Ishikawa (cell line): ENCODE data around the gene SCN8A.

Experiments
- CEBPB ChIP-seq: IDR thresholded peaks from 2 replicates; pipeline ENCODE4 v1.6.1; 2012
- CREB1 ChIP-seq: IDR thresholded peaks from 2 replicates; pipeline ENCODE4 v1.6.1; 2012; ENCODE audit warnings: low read depth
- EGR1 ChIP-seq: IDR thresholded peaks from 2 replicates; pipeline ENCODE4 v1.6.1; 2012
- EP300 ChIP-seq: IDR thresholded peaks from 2 replicates; pipeline ENCODE4 v1.6.1; 2012; ENCODE audit warnings: borderline replicate concordance
- FOXM1 ChIP-seq: IDR thresholded peaks from 2 replicates; pipeline ENCODE4 v1.6.1; 2012; ENCODE audit warnings: low read depth, borderline replicate concordance
- RAD21 ChIP-seq: IDR thresholded peaks from 2 replicates; pipeline ENCODE4 v1.6.1; 2012; ENCODE audit warnings: low read depth
- TAF1 ChIP-seq: IDR thresholded peaks from 2 replicates; pipeline ENCODE4 v1.6.1; 2012; ENCODE audit warnings: low read depth, mild to moderate bottlenecking
- TCF12 ChIP-seq: IDR thresholded peaks from 2 replicates; pipeline ENCODE4 v1.6.1; 2012; ENCODE audit warnings: low read depth
- TEAD4 ChIP-seq: IDR thresholded peaks from 2 replicates; pipeline ENCODE4 v1.6.1; 2012
- USF1 ChIP-seq: IDR thresholded peaks from 2 replicates; pipeline ENCODE4 v1.6.1; 2012
- YY1 ChIP-seq: IDR thresholded peaks from 2 replicates; pipeline ENCODE4 v1.6.1; 2012; ENCODE audit warnings: low read depth
- ZBTB7A ChIP-seq: IDR thresholded peaks from 2 replicates; pipeline ENCODE4 v1.6.1; 2012; ENCODE audit warnings: low read depth
- TF ChIP-seq, protein P1 (sequence below): IDR thresholded peaks from 2 replicates; pipeline ENCODE4 v1.6.1; 2012; ENCODE audit warnings: low read depth, mild to moderate bottlenecking
- TF ChIP-seq, protein P2 (sequence below): IDR thresholded peaks from 2 replicates; pipeline ENCODE4 v1.6.1; 2012

The SCN8A gene

DNA sequence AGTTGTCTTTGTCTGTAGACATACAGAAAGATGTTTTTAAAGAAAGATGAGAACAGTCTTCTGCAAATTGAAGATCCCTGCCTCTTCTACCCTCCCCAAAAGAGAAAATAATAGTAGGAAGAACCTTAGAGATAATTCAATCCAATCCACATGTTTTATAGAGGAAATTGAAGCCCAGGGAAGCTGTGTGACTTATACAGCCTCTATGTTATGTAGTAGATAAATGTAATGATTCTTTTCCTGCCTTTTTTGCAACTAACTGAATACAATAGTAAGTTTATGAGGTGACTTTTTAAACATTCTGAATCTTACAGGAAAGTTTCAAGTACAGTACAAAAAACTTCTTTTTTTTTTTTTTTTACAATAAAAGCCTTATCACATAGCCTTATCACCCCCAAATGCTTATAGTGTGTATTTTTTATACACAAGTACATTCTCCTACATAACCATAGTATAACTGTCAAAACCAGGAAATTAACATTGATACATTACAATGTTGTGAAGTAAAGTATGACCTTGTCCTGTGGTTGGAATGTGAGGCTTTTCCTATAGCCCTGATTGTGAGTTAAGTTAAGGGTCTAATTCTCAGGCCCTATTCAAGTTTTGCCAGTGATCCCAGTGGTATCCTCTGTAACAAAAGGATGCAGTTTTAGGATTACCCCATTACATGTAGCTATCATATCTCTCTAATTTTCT is 163.1 kb downstream of the SCN8A start:
- TF ChIP-seq EGR1 (no peak), TAF1 (no peak), CEBPB (no peak), TEAD4 (no peak), RAD21 (no peak)
- TF ChIP-seq, protein P1, sequence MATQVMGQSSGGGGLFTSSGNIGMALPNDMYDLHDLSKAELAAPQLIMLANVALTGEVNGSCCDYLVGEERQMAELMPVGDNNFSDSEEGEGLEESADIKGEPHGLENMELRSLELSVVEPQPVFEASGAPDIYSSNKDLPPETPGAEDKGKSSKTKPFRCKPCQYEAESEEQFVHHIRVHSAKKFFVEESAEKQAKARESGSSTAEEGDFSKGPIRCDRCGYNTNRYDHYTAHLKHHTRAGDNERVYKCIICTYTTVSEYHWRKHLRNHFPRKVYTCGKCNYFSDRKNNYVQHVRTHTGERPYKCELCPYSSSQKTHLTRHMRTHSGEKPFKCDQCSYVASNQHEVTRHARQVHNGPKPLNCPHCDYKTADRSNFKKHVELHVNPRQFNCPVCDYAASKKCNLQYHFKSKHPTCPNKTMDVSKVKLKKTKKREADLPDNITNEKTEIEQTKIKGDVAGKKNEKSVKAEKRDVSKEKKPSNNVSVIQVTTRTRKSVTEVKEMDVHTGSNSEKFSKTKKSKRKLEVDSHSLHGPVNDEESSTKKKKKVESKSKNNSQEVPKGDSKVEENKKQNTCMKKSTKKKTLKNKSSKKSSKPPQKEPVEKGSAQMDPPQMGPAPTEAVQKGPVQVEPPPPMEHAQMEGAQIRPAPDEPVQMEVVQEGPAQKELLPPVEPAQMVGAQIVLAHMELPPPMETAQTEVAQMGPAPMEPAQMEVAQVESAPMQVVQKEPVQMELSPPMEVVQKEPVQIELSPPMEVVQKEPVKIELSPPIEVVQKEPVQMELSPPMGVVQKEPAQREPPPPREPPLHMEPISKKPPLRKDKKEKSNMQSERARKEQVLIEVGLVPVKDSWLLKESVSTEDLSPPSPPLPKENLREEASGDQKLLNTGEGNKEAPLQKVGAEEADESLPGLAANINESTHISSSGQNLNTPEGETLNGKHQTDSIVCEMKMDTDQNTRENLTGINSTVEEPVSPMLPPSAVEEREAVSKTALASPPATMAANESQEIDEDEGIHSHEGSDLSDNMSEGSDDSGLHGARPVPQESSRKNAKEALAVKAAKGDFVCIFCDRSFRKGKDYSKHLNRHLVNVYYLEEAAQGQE: no peak
- TF ChIP-seq, protein P2, sequence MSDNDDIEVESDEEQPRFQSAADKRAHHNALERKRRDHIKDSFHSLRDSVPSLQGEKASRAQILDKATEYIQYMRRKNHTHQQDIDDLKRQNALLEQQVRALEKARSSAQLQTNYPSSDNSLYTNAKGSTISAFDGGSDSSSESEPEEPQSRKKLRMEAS: no peak

GRCh38 chr12:51755251-51755650 is 164.2 kb downstream of the SCN8A start:
- TF ChIP-seq, protein P2: no peak

DNA sequence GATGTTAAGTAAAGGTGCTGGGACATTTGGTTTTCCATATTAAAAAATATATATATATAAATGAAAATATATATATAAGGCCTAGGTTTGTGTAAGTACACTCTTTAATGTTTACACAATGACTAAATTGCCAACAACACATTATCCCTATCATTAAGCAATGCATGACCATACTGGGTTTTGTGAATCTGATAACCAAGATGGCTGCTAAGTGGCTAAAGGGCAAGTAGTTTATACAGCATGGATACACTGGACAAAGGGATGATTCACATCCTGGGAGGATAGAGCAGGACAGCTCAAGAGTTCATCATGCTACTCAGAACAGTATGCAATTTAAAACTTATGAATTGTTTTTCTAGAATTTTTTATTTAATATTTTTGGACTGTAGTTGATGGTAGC is 168.1 kb downstream of the SCN8A start:
- no peak for TF ChIP-seq ZBTB7A
- no peak for TF ChIP-seq FOXM1
- TF ChIP-seq EGR1: no peak
- no peak for TF ChIP-seq TAF1
- TF ChIP-seq, protein P1: no peak
- TF ChIP-seq CREB1: no peak
- no peak for TF ChIP-seq RAD21
- TF ChIP-seq TEAD4: no peak
- TF ChIP-seq YY1: no peak
- TF ChIP-seq EP300: no peak
- no peak for TF ChIP-seq TCF12
- no peak for TF ChIP-seq CEBPB
- TF ChIP-seq, protein P2: no peak

DNA sequence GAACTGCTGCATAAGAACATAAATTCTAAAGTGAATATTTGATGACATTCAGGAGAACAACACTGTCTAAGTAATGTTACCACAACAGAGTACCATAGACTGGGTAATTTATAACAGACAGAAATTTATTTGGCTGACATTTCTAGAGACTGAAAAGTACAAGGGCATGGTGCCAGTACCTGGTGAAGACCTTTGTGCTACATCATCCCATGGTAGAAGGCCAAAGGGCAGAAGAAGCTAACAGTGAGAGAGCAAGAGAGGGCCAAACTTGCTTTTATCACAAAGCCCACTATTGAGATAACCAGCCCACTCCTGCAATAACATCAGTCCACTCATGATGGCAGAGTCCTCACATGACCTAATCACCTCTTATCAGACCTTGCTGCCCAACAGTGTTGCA is 168.7 kb downstream of the SCN8A start:
- TF ChIP-seq TEAD4 (no peak), EGR1 (no peak), CREB1 (no peak), USF1 (no peak), EP300 (no peak)

GRCh38 chr12:51760231-51760630 is 169.2 kb downstream of the SCN8A start:
- no peak for TF ChIP-seq CREB1

GRCh38 chr12:51763743-51764142 is 172.7 kb downstream of the SCN8A start:
- TF ChIP-seq ZBTB7A (no peak), EGR1 (no peak), RAD21 (no peak), CEBPB (no peak), TCF12 (no peak), TAF1 (no peak), CREB1 (no peak), EP300 (no peak)
- TF ChIP-seq, protein P2: no peak
- TF ChIP-seq, protein P1: no peak
